ENCODE measurements around the gene ERAL1.

ERAL1 gene

GRCh38 chr17:28879886-28880571, 25.2 kb downstream of the ERAL1 start:
- H3K27me3 ChIP-seq, result no peaks in the 10 kb centered on the region
- no peaks in the 10 kb centered on the region for H3K4me1 ChIP-seq
- no peak for DNase-seq
- TF ChIP-seq, protein P1, sequence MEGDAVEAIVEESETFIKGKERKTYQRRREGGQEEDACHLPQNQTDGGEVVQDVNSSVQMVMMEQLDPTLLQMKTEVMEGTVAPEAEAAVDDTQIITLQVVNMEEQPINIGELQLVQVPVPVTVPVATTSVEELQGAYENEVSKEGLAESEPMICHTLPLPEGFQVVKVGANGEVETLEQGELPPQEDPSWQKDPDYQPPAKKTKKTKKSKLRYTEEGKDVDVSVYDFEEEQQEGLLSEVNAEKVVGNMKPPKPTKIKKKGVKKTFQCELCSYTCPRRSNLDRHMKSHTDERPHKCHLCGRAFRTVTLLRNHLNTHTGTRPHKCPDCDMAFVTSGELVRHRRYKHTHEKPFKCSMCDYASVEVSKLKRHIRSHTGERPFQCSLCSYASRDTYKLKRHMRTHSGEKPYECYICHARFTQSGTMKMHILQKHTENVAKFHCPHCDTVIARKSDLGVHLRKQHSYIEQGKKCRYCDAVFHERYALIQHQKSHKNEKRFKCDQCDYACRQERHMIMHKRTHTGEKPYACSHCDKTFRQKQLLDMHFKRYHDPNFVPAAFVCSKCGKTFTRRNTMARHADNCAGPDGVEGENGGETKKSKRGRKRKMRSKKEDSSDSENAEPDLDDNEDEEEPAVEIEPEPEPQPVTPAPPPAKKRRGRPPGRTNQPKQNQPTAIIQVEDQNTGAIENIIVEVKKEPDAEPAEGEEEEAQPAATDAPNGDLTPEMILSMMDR (IDR thresholded peaks at IDR 0.05; ENCODE audit: low read depth, low read length), result no peak
- no peaks in the 10 kb centered on the region for H3K9me3 ChIP-seq
- H3K36me3 ChIP-seq, result no peaks in the 10 kb centered on the region
- no peak overlapping the region for H3K4me3 ChIP-seq (ENCODE audit: low read depth, low read length)

GRCh38 chr17:28880572-28880945, 25.7 kb downstream of the ERAL1 start:
- Histone ChIP-seq H3K27me3 (no peaks in the 10 kb centered on the region), H3K4me1 (no peaks in the 10 kb centered on the region), H3K9me3 (no peaks in the 10 kb centered on the region), H3K36me3 (no peaks in the 10 kb centered on the region), H3K4me3 (ENCODE audit: low read depth, low read length) (no peak overlapping the region)
- DNase-seq, result no peak
- TF ChIP-seq, protein P1 (IDR thresholded peaks at IDR 0.05; ENCODE audit: low read depth, low read length), result no peak

GRCh38 chr17:28881533-28882056, 26.8 kb downstream of the ERAL1 start:
- H3K36me3 ChIP-seq, result no peaks in the 10 kb centered on the region
- H3K4me1 ChIP-seq, result no peaks in the 10 kb centered on the region
- no peak overlapping the region for H3K4me3 ChIP-seq (ENCODE audit: low read depth, low read length)
- no peaks in the 10 kb centered on the region for H3K9me3 ChIP-seq
- H3K27me3 ChIP-seq, result no peaks in the 10 kb centered on the region
- TF ChIP-seq, protein P1 (IDR thresholded peaks at IDR 0.05; ENCODE audit: low read depth, low read length), result no peak
- DNase-seq, result no peak

DNA sequence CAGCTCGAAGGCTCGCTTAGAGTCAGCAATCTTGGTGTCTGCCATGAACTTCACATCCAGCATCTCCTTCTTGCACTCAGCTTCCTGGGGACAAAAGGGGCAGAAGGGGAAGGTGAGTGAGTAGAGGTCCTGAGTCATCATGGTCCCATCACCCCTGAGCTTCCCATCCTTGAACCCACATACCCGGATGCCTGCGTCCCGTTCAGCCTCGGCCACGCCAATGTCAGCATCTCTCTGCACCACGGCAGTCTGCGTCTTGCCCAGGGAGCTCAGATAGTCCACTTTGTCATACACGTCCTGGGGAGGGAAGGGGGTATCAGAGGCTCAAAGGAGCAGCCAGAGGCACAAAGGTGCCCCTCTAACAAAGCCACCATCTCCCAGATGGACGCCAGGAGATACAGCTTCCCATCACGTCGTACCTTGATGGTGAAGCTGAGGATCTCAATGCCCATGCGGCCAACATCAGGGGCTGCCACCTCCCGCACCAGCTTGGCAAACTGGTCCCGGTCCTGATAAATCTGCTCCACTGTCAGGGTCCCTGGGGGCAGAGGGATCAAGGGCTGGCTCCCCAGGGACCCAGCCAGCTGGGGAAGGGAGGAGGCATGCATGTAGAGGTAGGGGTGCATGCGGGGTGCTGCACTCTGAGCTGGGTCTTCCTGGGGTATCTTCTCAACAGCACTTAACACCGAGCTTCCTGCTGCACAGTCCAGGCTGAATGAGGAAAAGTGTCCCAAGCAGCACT, 27.5 kb downstream of the ERAL1 start:
- Histone ChIP-seq H3K4me3 (ENCODE audit: low read depth, low read length) (no peak overlapping the region), H3K9me3 (no peaks in the 10 kb centered on the region), H3K27me3 (no peaks in the 10 kb centered on the region), H3K4me1 (no peaks in the 10 kb centered on the region), H3K36me3 (no peaks in the 10 kb centered on the region)
- DNase-seq, result no peak
- TF ChIP-seq, protein P1 (IDR thresholded peaks at IDR 0.05; ENCODE audit: low read depth, low read length), result no peak

DNA sequence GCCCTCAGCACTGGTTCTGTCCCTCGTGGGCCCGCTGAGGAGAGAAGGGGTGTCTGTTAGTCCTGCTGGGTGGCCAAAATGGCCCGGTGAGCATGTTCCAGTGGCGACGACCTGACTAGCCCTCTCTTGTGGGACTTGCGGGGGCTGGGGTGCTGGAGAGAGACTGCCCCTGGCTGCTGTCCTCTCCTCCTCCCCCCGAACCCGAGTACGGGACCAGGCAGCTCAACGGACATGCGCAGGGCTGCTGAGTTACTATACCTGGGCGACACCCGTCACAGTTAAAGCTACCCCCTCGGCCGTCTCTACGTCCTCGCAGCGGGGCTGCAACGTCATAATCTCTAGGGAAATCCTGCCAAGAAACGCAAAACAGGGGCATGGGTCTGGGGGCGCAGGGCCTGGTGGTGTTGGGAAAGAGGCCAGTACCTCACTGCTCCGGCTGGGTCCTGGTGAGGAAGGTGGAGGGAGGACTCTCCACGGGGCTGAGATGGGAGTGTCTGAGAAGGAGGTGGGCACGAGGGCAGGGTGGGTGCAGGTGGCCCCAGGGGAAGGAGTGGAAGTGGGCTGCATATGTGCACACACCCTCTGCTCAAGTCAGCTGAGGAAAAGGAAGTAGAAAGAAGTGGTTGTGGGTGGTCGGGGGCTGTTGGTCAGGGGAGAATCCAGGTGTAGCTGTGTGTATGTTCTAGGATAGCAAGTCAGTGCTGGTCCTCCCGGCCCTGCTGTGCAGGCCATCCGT, 29.3 kb downstream of the ERAL1 start:
- no peaks in the 10 kb centered on the region for H3K36me3 ChIP-seq
- H3K4me3 ChIP-seq (ENCODE audit: low read depth, low read length), result no peak overlapping the region
- no peaks in the 10 kb centered on the region for H3K9me3 ChIP-seq
- TF ChIP-seq, protein P1 (IDR thresholded peaks at IDR 0.05; ENCODE audit: low read depth, low read length), result no peak
- no peaks in the 10 kb centered on the region for H3K4me1 ChIP-seq
- DNase-seq, result no peak
- no peaks in the 10 kb centered on the region for H3K27me3 ChIP-seq

All from BE2C (cell line).